ENCODE measurements around the gene IER5L.

Gene IER5L

GRCh38 chr9:129177791-129178567 lies at the start of gene IER5L:
TSS of gene IER5L (minus strand) at chr9:129178261. CDS start at chr9:129178052, 209 bp downstream.
- DNase-seq, result peak; percentile 96

DNA sequence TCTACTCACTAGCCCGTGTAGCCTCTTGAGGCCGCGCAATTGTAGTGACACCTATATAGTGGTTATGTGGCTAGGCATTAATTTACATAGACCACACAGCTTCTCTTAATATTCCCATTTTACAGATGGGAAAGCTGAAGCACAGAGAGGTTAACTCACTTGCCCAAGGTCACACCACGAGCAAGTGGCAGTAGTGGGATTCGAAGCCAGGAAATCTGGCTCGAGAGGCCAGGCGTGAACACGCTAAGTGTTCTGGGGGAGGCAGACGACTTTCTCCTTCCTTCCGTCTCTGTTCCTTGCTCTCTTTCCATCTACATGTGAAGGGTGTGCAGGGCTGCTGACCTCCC lies 49.8 kb upstream of the IER5L start:
- no peak for DNase-seq

- peak; percentile 52 for DNase-seq
These were observed 47.8 kb upstream of the IER5L start for GRCh38 chr9:129225815-129226214.

DNA sequence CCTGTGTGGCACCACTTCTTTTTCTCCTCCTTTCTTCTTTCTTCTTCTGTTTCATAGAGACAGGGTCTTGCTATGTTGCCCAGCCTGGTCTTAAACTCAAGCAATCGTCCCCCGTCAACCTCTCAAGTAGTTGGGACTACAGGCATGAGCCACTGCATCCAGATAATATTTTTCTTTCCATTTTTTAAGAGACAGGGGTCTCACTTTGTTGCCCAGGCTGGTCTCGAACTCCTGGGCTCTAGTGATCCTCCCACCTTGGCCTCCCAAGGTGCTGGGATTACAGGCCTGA lies 47.4 kb upstream of the IER5L start:
- DNase-seq, result no peak

DNA sequence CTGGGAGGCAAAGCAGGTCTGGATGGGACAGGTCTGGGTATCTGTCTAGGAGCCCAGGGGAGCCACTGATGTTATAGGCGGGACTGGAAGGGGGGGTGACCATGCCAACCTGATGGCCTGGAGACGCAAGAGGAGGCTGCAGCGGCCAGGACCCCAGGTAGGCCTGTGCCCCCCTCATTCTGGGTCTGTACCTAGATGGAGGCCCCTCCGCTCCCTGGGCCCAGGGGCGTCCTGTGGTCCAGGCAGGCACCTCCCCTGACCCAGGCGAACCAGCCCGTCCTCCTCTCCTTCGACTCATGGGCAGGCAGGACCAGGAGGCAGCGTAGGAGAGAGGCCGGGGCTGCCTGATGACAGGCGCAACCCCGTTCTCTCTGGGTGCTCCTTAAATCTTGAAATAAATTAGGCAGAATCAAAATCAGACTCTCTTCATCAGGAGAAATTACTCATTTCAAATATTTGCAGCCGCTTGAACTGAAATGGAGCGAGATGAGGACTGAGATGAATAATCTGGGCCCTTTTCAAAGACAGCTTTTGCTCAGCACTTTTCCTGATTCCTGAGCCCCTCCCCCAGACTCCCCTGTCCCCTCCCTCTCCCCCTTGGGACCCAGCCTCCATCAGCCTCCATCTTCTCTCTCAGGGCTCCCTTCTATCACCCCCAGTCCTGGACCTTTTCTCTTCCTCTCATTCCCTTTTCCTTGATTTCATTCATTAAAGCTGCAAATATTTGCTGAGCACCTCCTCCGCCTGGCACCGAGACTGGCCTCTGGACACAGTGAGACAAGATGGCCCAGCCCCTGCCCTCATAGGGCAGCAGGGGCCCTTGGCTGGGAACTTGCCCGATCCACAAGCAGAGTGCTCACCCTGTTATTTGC lies 46.8 kb upstream of the IER5L start:
- DNase-seq, result no peak

DNA sequence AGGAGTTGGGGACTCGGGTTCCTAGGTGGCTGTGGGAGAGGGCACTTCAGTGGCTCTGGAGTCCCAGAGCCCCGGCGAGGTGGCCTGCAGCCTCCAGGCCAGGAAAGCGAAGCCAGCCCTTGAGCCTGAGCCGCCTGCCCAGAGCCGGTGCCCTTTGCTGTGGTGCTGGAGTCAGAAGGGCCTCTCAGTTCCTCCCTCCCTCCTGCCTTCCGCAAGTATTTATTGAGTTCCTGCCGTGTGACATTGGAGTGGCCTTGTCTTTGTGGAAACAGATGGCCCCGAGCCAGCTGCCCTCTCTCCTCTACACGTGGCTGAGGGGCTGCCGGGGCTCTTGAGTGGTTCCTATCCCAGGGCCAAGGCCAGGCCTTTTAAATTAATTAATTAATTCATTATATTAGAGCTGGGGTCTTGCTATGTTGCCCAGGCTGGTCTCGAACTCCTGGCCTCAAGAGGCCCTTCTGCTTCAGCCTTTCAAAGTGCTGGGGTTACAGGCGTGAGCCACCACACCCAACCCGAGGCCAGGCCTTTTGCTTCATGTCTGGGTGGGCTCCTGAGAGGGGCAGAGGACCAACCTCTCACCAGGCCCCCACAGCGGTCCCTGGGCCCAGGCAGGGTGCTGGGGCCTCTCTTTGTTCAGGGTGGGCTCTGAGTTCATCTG lies 45.6 kb upstream of the IER5L start:
- no peak for DNase-seq

GRCh38 chr9:129222819-129223218 lies 44.8 kb upstream of the IER5L start:
- no peak for DNase-seq

GRCh38 chr9:129221979-129222635 lies 44.0 kb upstream of the IER5L start:
- DNase-seq, result no peak

DNA sequence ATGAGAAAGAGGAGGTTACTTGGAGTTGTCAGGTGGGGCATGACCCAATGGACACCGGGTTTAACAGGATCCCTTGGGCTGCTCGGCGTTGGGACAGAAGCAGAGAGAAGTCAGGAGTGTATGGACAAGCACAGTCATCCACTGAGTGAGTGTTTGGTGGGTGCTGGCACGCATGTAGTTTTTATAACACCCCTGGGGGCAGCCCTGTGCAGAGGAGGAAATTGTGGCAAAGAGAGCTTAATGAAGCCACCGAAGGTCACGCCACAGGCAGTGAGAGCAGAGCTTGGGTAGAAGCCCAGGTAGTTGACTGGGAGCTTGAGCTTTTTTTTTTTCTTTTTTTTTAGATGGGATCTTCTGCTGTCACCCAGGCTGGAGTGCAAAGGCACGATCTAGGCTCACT lies 43.2 kb upstream of the IER5L start:
- DNase-seq, result peak; percentile 31

DNA sequence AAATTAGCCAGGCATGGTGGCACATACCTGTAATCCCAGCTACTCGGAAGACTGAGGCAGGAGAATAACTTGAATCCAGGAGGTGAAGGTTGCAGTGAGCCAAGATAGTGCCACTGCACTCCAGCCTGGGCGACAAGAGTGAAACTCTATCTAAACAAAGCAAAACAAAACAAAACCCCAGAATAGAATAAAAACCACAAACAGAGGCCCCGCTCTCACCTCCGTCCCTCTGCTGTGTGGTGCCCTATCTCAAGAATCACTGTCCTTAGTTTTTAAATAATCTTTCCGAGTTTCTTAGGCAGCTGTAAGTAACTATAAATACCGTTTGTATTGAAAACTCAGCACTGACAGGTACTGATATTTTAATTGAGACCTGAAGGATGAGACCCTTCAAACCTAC lies 42.7 kb upstream of the IER5L start:
- no peak for DNase-seq

GRCh38 chr9:129218918-129219317 lies 40.9 kb upstream of the IER5L start:
- DNase-seq, result no peak

GRCh38 chr9:129218272-129218625 lies 40.2 kb upstream of the IER5L start:
- no peak for DNase-seq

DNA sequence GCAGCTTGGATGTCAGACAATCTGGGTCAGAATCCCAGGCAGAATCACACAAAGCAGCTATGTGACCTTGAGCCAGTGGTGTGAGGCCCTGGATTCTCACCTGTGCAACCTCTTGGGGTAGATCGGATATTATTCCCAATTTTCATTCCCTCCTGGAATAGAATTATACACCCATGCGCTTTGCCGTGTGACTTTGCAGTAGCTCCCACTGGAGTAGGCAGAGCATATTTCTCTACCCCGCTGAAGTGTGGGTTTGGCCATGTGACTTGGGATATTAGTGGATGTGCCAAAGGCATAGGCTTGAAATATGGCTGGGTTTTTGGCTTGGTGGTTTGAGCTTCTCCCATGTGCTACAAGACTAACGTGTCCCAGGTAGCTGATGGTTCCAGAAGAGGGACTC lies 35.5 kb upstream of the IER5L start:
- no peak for DNase-seq

- DNase-seq, result no peak
These were observed 33.6 kb upstream of the IER5L start for GRCh38 chr9:129211686-129212085.

GRCh38 chr9:129210125-129210524 lies 32.1 kb upstream of the IER5L start:
- no peak for DNase-seq

GRCh38 chr9:129209580-129209979 lies 31.5 kb upstream of the IER5L start:
- DNase-seq, result no peak

DNA sequence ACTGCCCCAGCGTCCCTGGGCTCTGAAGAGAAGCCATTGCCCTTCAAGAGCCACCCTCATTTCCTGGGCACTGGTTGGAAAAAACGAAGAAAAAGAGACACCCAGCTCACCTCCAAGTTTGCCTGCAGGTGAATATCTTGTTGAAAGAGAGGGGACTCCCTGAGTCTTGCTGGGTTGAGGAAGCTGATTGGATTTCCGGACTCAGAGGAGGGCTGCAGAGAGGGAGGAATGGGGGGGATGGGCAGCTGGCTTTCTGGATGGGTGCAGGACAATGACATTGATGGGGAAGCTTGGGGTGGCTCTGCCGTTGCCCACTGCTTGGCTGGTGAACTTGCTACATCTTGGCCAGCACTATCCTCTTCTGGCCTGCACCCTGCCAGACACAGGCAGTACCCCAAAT lies 31.0 kb upstream of the IER5L start:
- no peak for DNase-seq

GRCh38 chr9:129208207-129209032 lies 30.4 kb upstream of the IER5L start:
- peak; percentile 51 for DNase-seq

DNA sequence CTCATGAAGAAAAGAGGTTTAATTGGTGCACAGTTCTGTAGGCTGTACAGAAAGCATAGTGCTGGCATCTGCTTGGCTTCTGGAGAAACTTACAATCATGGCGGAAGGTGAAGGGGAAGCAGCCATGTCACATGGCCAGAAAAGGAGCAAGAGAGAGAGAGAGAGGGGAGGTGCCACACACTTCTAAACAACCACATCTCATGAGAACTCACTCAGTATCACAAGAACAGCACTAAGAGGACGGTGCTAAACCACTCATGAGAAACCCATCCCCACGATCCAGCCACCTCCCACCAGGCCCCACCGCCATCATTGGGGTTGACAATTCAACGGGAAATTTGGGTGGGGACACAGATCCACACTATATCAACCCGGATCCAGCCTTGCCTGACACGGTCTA lies 28.8 kb upstream of the IER5L start:
- no peak for DNase-seq

DNA sequence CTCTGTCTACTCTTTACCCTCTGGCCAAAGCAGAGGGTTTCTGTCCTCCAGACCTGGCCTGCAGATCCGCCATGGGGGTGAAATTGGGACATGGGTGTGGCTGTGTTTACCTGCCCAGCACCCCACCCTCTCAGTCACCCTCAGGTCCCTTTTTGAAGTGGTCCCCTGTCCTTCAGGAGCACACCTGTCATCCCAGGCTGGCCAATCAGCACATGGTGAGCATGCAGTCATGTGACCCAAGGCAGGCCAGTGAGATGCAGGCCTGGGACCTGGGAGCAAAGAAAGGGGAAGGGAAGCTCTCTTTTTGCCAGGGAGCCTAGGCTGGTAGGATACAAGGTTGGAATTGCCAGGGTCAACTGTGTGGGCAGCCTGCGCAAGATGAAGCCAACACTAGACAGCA lies 28.3 kb upstream of the IER5L start:
- DNase-seq, result no peak

GRCh38 chr9:129204840-129205239 lies 26.8 kb upstream of the IER5L start:
- no peak for DNase-seq

- no peak for DNase-seq
These were observed 25.5 kb upstream of the IER5L start for GRCh38 chr9:129203556-129203909.
